Muscle layer of colon (tissue), 2 donors: ENCODE data around the gene GUCA1A.
A peak's percentile ranks its signal among the peaks of the same experiment; 100 is the strongest.
"Not testable (repeated sequence)": the region's sequence is repeated elsewhere in the genome, so short reads cannot be mapped to it uniquely, and the experiment has no call there.

Experiments used
- H3K27ac ChIP-seq: one replicate; pipeline ENCODE4 v1.7.0; 2013; ENCODE audit warnings: low read depth, mild to moderate bottlenecking, low read length, moderate library complexity
- H3K27me3 ChIP-seq, 2 donors: one replicate each; pipeline ENCODE4 v1.7.0; 2013; ENCODE audit warnings: low read length in 2 of 2, mild to moderate bottlenecking in 2 of 2; ENCODE audit not compliant: insufficient read depth in 2 of 2, control insufficient read depth in 1 of 2
- H3K36me3 ChIP-seq: one replicate; pipeline ENCODE4 v1.7.0; 2013; ENCODE audit warnings: mild to moderate bottlenecking, low read length; ENCODE audit not compliant: insufficient read depth
- H3K4me1 ChIP-seq: one replicate; pipeline ENCODE4 v1.7.0; 2013; ENCODE audit warnings: mild to moderate bottlenecking, low read length; ENCODE audit not compliant: insufficient read depth
- H3K4me3 ChIP-seq, 2 donors: one replicate each; pipeline ENCODE4 v1.7.0; 2013; ENCODE audit warnings: low read length in 2 of 2, low read depth in 1 of 2, mild to moderate bottlenecking in 1 of 2, moderate library complexity in 1 of 2
- H3K9ac ChIP-seq: one replicate; pipeline ENCODE4 v1.7.0; 2013; ENCODE audit warnings: low read length
- H3K9me3 ChIP-seq: one replicate; pipeline ENCODE4 v1.7.0; 2013; ENCODE audit warnings: mild to moderate bottlenecking, low read length
- donor health status: abdominal sarcoma.
- donor health status: Adenocarcinoma of cecum.

Gene GUCA1A

GRCh38 chr6:42199106-42199981, 26.2 kb downstream of the GUCA1A start:
- Histone ChIP-seq H3K4me3 (peak overlapping the region in 1 of 2 donors; percentile 0), H3K27ac (no peak overlapping the region), H3K9me3 (no peaks in the 10 kb centered on the region), H3K27me3 (no peaks in the 10 kb centered on the region), H3K9ac (no peak overlapping the region), H3K4me1 (peaks cover 9% of the 10 kb centered on the region), H3K36me3 (peaks cover 4% of the 10 kb centered on the region)

GRCh38 chr6:42200035-42200434, 26.9 kb downstream of the GUCA1A start:
- Histone ChIP-seq H3K36me3 (peaks cover 10% of the 10 kb centered on the region), H3K4me3 (peak overlapping the region in 1 of 2 donors; percentile 0), H3K9me3 (no peaks in the 10 kb centered on the region), H3K4me1 (peaks cover 9% of the 10 kb centered on the region), H3K9ac (no peak overlapping the region), H3K27ac (no peak overlapping the region), H3K27me3 (no peaks in the 10 kb centered on the region)

- Histone ChIP-seq H3K9me3 (no peaks in the 10 kb centered on the region), H3K27me3 (no peaks in the 10 kb centered on the region), H3K36me3 (peaks cover 12% of the 10 kb centered on the region), H3K9ac (no peak overlapping the region), H3K27ac (no peak overlapping the region), H3K4me3 (no peak overlapping the region), H3K4me1 (peaks cover 9% of the 10 kb centered on the region)
Observed at GRCh38 chr6:42201382-42201781, 28.2 kb downstream of the GUCA1A start.

- not testable (repeated sequence) for H3K27me3 ChIP-seq, H3K9me3 ChIP-seq, H3K27ac ChIP-seq, H3K4me1 ChIP-seq, H3K4me3 ChIP-seq, H3K9ac ChIP-seq
- peaks cover 16% of the 10 kb centered on the region for H3K36me3 ChIP-seq
Observed at GRCh38 chr6:42202131-42202915, 29.2 kb downstream of the GUCA1A start.

- Histone ChIP-seq H3K4me3 (no peak overlapping the region), H3K9me3 (no peaks in the 10 kb centered on the region), H3K27me3 (no peaks in the 10 kb centered on the region), H3K36me3 (peaks cover 24% of the 10 kb centered on the region), H3K27ac (no peak overlapping the region), H3K9ac (no peak overlapping the region), H3K4me1 (peaks cover 9% of the 10 kb centered on the region)
Observed at GRCh38 chr6:42203183-42203582, 30.0 kb downstream of the GUCA1A start.

- Histone ChIP-seq H3K36me3 (peaks cover 40% of the 10 kb centered on the region), H3K27ac (no peak overlapping the region)
Observed at GRCh38 chr6:42204768-42205282, 31.7 kb downstream of the GUCA1A start.

GRCh38 chr6:42207559-42207958, 34.4 kb downstream of the GUCA1A start:
- H3K9ac ChIP-seq, H3K27me3 ChIP-seq, H3K4me1 ChIP-seq, H3K4me3 ChIP-seq, H3K9me3 ChIP-seq, H3K27ac ChIP-seq: not testable (repeated sequence)
- peaks cover 63% of the 10 kb centered on the region for H3K36me3 ChIP-seq

More at GRCh38 chr6:42204768-42205282, 31.7 kb downstream of the GUCA1A start:
- Histone ChIP-seq H3K4me3 (no peak overlapping the region), H3K27me3 (no peaks in the 10 kb centered on the region), H3K9ac (no peak overlapping the region), H3K9me3 (no peaks in the 10 kb centered on the region), H3K4me1 (peaks cover 9% of the 10 kb centered on the region)

- Histone ChIP-seq H3K27ac (no peak overlapping the region), H3K4me3 (no peak overlapping the region), H3K9me3 (no peaks in the 10 kb centered on the region), H3K4me1 (peaks cover 6% of the 10 kb centered on the region), H3K27me3 (no peaks in the 10 kb centered on the region), H3K36me3 (peaks cover 67% of the 10 kb centered on the region), H3K9ac (no peak overlapping the region)
Observed at GRCh38 chr6:42210551-42210950, 37.4 kb downstream of the GUCA1A start.

- Histone ChIP-seq H3K4me1 (peaks cover 11% of the 10 kb centered on the region), H3K9ac (no peak overlapping the region), H3K27ac (no peak overlapping the region), H3K36me3 (peaks cover 62% of the 10 kb centered on the region), H3K9me3 (no peaks in the 10 kb centered on the region), H3K27me3 (no peaks in the 10 kb centered on the region), H3K4me3 (no peak overlapping the region)
Observed at GRCh38 chr6:42211726-42212125, 38.6 kb downstream of the GUCA1A start.

GRCh38 chr6:42212442-42212841, 39.3 kb downstream of the GUCA1A start:
- no peaks in the 10 kb centered on the region for H3K9me3 ChIP-seq
- H3K27ac ChIP-seq: no peak overlapping the region
- H3K4me1 ChIP-seq: peaks cover 13% of the 10 kb centered on the region
- H3K4me3 ChIP-seq: no peak overlapping the region
- H3K27me3 ChIP-seq: no peaks in the 10 kb centered on the region
- peaks cover 60% of the 10 kb centered on the region for H3K36me3 ChIP-seq
- no peak overlapping the region for H3K9ac ChIP-seq

- H3K4me1 ChIP-seq: peaks cover 13% of the 10 kb centered on the region
- H3K9ac ChIP-seq: not testable (repeated sequence)
Observed at GRCh38 chr6:42216495-42216894, 43.3 kb downstream of the GUCA1A start.

More at GRCh38 chr6:42216495-42216894, 43.3 kb downstream of the GUCA1A start:
- H3K27me3 ChIP-seq, H3K27ac ChIP-seq, H3K9me3 ChIP-seq: not testable (repeated sequence)
- peaks cover 23% of the 10 kb centered on the region for H3K36me3 ChIP-seq
- peak overlapping the region in 1 of 2 donors; percentile 83 for H3K4me3 ChIP-seq
